Uterus (tissue), 4 donors: Measurements from ENCODE around the gene SORBS1. TPM values are rescaled to one million over a fixed set of nuclear protein-coding genes. Genes with fewer than 3 reads are reported as not detected.

Source experiments
- DNase-seq, 2 donors: peaks; one replicate each; pipeline ENCODE4 v3.0.0-alpha.2; 2019 to 2020
- H3K27ac ChIP-seq, 2 donors: fragments of 200-600 bp; sonication (generic); 1 replicate in 1 of 2; 2 replicates in 1 of 2; pipeline ENCODE4 v1.5.1; 2016 to 2018
- H3K27me3 ChIP-seq, 2 donors: fragments of 200-600 bp; sonication (generic); one replicate each; pipeline ENCODE4 v1.5.1; 2018 to 2019; ENCODE audit warnings: control low read depth in 1 of 2
- H3K36me3 ChIP-seq, 2 donors: fragments of 200-600 bp; sonication (generic); one replicate each; pipeline ENCODE4 v1.5.1; 2019; ENCODE audit warnings: control low read depth in 1 of 2
- H3K4me1 ChIP-seq, 2 donors: fragments of 200-600 bp; sonication (generic); one replicate each; pipeline ENCODE4 v1.5.1; 2018 to 2019; ENCODE audit warnings: control low read depth in 1 of 2
- H3K4me3 ChIP-seq, 2 donors: fragments of 200-600 bp; sonication (generic); 1 replicate in 1 of 2; 2 replicates in 1 of 2; pipeline ENCODE4 v1.5.1; 2018 to 2019; ENCODE audit warnings: mild to moderate bottlenecking in 1 of 2
- H3K9me3 ChIP-seq, 2 donors: fragments of 200-600 bp; sonication (generic); one replicate each; pipeline ENCODE4 v1.5.1; 2019; ENCODE audit warnings: control low read depth in 1 of 2
- POLR2A ChIP-seq, 2 donors: fragments of 450-650 bp; IDR thresholded peaks; one replicate each; pipeline ENCODE4 v1.6.1; 2016; ENCODE audit warnings: antibody characterized with exemption in 2 of 2, mild to moderate bottlenecking in 1 of 2, moderate library complexity in 1 of 2
- intact Hi-C: fragments of 100-400 bp; cut with DNase I; formaldehyde crosslinking; loops from one replicate; pipeline ENCODE4 v1.15.1; 2023; ENCODE audit warnings: low total_unique reads
- total RNA-seq, 4 donors: library from RNA; depleted of rRNA in 3 of 4; stranded (reverse); fragments of >200 nt in 3 of 4; gene quantifications; one replicate each; pipeline versions ENCODE4 v1.1.0 to v1.2.4, GENCODE V29; 2014 to 2023
- TF ChIP-seq, protein P1 (sequence below), 4 experiments: fragments of 200-600 bp in 2 of 4; fragments of 450-650 bp in 2 of 4; sonication (generic) in 2 of 4; IDR thresholded peaks; one replicate each; pipeline ENCODE4 v1.5.1; 2016 to 2019; ENCODE audit warnings: antibody characterized with exemption in 4 of 4, mild to moderate bottlenecking in 2 of 4, moderate library complexity in 1 of 4
- donor health status: DM: yes; HTN: yes; CAD: no.

Gene SORBS1
- total RNA-seq, 4 donors from 2014 or later = 89.9 to 422 (median 271) TPM

- peak overlapping the region; percentile 83 to 93 for H3K27ac ChIP-seq
- no peak for TF ChIP-seq POLR2A (IDR thresholded peaks at IDR 0.05)
- TF ChIP-seq, protein P1, sequence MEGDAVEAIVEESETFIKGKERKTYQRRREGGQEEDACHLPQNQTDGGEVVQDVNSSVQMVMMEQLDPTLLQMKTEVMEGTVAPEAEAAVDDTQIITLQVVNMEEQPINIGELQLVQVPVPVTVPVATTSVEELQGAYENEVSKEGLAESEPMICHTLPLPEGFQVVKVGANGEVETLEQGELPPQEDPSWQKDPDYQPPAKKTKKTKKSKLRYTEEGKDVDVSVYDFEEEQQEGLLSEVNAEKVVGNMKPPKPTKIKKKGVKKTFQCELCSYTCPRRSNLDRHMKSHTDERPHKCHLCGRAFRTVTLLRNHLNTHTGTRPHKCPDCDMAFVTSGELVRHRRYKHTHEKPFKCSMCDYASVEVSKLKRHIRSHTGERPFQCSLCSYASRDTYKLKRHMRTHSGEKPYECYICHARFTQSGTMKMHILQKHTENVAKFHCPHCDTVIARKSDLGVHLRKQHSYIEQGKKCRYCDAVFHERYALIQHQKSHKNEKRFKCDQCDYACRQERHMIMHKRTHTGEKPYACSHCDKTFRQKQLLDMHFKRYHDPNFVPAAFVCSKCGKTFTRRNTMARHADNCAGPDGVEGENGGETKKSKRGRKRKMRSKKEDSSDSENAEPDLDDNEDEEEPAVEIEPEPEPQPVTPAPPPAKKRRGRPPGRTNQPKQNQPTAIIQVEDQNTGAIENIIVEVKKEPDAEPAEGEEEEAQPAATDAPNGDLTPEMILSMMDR (IDR thresholded peaks at IDR 0.05) = no peak
- H3K27me3 ChIP-seq = no peaks in the 10 kb centered on the region
- H3K4me3 ChIP-seq = peak overlapping the region in 1 of 2 donors; percentile 3
- no peaks in the 10 kb centered on the region for H3K9me3 ChIP-seq
- H3K36me3 ChIP-seq = no peaks in the 10 kb centered on the region
- intact Hi-C loops = no loop called here
- DNase-seq = no peak
- H3K4me1 ChIP-seq = peaks cover 8 to 14% of the 10 kb centered on the region in 2 donors
These were observed 146.9 kb downstream of the SORBS1 start for GRCh38 chr10:95414016-95414830.

GRCh38 chr10:95413588-95413987 is 147.6 kb downstream of the SORBS1 start:
- Histone ChIP-seq H3K4me3 (no peak overlapping the region), H3K9me3 (no peaks in the 10 kb centered on the region), H3K4me1 (peaks cover 11 to 15% of the 10 kb centered on the region in 2 donors), H3K27me3 (no peaks in the 10 kb centered on the region), H3K27ac (peak overlapping the region; percentile 83 to 93), H3K36me3 (no peaks in the 10 kb centered on the region)
- DNase-seq = no peak
- intact Hi-C loops = no loop called here
- TF ChIP-seq POLR2A (IDR thresholded peaks at IDR 0.05) = no peak
- TF ChIP-seq, protein P1 (IDR thresholded peaks at IDR 0.05) = no peak

DNA sequence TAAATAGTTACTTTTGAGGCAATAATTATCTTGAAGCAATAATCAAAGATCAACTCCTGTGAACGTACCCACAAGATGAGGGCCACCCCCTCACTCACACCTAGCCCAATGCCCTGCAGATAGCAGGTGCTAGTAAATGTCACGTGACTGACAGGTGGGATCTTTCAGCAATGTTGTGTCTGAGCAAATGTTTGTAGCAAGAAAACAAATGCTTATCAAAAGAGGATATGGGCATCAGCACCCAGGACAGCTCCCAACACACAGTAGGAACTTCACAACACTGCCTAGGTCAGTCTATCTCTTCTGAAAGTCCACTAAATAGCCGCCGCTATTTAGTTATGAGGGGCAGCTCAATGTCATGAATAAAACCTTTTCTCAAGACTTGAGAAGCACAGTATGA is 149.5 kb downstream of the SORBS1 start:
- Histone ChIP-seq H3K4me1 (peaks cover 6 to 11% of the 10 kb centered on the region in 2 donors), H3K9me3 (no peaks in the 10 kb centered on the region), H3K4me3 (no peak overlapping the region), H3K36me3 (no peaks in the 10 kb centered on the region), H3K27me3 (no peaks in the 10 kb centered on the region), H3K27ac (peak overlapping the region in 1 of 2 donors; percentile 93)
- intact Hi-C loops = no loop called here
- no peak for DNase-seq
- TF ChIP-seq, protein P1 (IDR thresholded peaks at IDR 0.05) = no peak
- TF ChIP-seq POLR2A (IDR thresholded peaks at IDR 0.05) = no peak

DNA sequence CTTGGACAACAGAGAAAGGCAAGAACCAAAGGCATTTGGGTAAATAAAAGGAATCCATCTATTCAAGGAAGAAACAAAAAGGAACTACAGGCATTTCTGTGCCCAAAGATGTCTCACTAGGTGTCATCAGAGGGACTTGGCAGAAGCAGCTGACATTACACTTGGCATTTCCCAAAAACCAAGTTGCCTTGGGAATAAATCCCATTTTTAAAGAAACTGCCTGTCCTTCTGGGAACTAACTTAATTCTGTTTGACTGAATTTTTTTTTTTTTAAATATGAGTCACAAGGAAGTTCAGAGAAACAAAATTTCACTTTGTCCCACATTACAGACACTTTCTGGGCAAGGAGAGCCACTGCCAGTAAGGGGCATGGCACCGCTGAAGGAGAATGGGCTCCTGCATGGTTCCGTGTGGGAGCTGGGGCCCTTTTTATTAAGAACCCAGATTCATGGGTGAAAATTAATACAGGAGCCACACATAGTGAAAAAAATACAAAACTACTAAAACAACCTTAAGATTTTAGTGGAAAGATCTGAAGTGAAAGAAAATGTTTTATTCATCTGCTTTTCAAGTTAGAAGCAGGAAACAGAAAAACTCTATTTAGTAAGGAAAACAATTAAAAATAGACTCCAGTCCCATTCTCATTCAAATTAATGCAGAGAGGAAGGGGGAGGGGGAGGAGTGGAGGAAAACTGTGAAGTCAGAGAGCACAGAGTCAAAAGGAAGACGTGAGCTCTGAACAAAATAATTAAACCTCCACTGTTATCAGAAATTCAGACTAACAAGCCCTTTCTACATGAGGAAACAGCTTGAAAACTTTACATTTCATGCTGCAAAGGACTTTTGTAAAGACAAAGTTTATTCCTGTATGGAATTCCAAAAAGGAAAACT is 151.9 kb downstream of the SORBS1 start:
- Histone ChIP-seq H3K27ac (peak overlapping the region; percentile 81 to 93), H3K4me3 (no peak overlapping the region), H3K9me3 (no peaks in the 10 kb centered on the region), H3K36me3 (no peaks in the 10 kb centered on the region), H3K4me1 (peaks cover 6 to 11% of the 10 kb centered on the region in 2 donors), H3K27me3 (no peaks in the 10 kb centered on the region)
- intact Hi-C loops = no loop called here
- no peak for TF ChIP-seq POLR2A (IDR thresholded peaks at IDR 0.05)
- TF ChIP-seq, protein P1 (IDR thresholded peaks at IDR 0.05) = no peak
- DNase-seq = no peak
